NOMO-1 treated with DMSO at 0.1 percent for 48 hours (cell line): Measurements from ENCODE around the gene KLHL6.
"Not testable (repeated sequence)": the region's sequence is repeated elsewhere in the genome, so short reads cannot be mapped to it uniquely, and the experiment has no call there.

Experiments
- DNase-seq: peaks from one replicate; lab custom pipeline; 2025; ENCODE audit not compliant: unreplicated experiment; lab: John Stamatoyannopoulos, UW

The KLHL6 gene

GRCh38 chr3:183570191-183570590, 14.7 kb upstream of the KLHL6 start:
- DNase-seq = not testable (repeated sequence)

- no peak for DNase-seq
Measured at GRCh38 chr3:183566880-183567279, 11.4 kb upstream of the KLHL6 start.

GRCh38 chr3:183564046-183564445, 8.5 kb upstream of the KLHL6 start:
- no peak for DNase-seq

GRCh38 chr3:183563536-183563874, 8.0 kb upstream of the KLHL6 start:
- no peak for DNase-seq

GRCh38 chr3:183560607-183561006, 5.1 kb upstream of the KLHL6 start:
- peak; percentile 58 for DNase-seq

- no peak for DNase-seq
Measured at GRCh38 chr3:183558495-183558894, 3.0 kb upstream of the KLHL6 start.

GRCh38 chr3:183556722-183557121, 1.2 kb upstream of the KLHL6 start:
- DNase-seq = no peak

- DNase-seq = peak; percentile 66
Measured at GRCh38 chr3:183554377-183554776, 1.1 kb downstream of the KLHL6 start.

GRCh38 chr3:183553334-183554026, 2.0 kb downstream of the KLHL6 start:
- no peak for DNase-seq

GRCh38 chr3:183551930-183552329, 3.6 kb downstream of the KLHL6 start:
- DNase-seq = no peak

GRCh38 chr3:183548262-183548769, 7.2 kb downstream of the KLHL6 start:
- no peak for DNase-seq

GRCh38 chr3:183546625-183547024, 8.9 kb downstream of the KLHL6 start:
- no peak for DNase-seq

- no peak for DNase-seq
Measured at GRCh38 chr3:183545708-183546107, 9.8 kb downstream of the KLHL6 start.

- DNase-seq = no peak
Measured at GRCh38 chr3:183542355-183542754, 13.2 kb downstream of the KLHL6 start.

GRCh38 chr3:183541738-183542137, 13.8 kb downstream of the KLHL6 start:
- peak; percentile 51 for DNase-seq

- DNase-seq = no peak
Measured at GRCh38 chr3:183541235-183541655, 14.3 kb downstream of the KLHL6 start.

- DNase-seq = peak; percentile 85
Measured at GRCh38 chr3:183540501-183541234, 14.8 kb downstream of the KLHL6 start.

- DNase-seq = peak; percentile 73
Measured at GRCh38 chr3:183539811-183540210, 15.7 kb downstream of the KLHL6 start.

- DNase-seq = no peak
Measured at GRCh38 chr3:183538486-183538885, 17.0 kb downstream of the KLHL6 start.

GRCh38 chr3:183537295-183537730, 18.2 kb downstream of the KLHL6 start:
- peak; percentile 99 for DNase-seq

GRCh38 chr3:183536238-183536880, 19.1 kb downstream of the KLHL6 start:
- no peak for DNase-seq

- DNase-seq = no peak
Measured at GRCh38 chr3:183534249-183534648, 21.3 kb downstream of the KLHL6 start.
